Adrenal gland (tissue), 12 donors: ENCODE results near the gene PLAC1. TPM values are rescaled to one million over a fixed set of nuclear protein-coding genes. Genes with fewer than 3 reads are reported as not detected.

Source experiments
- DNase-seq, 7 donors: peaks; one replicate each; pipeline ENCODE4 v3.0.0-alpha.2; 2019 to 2020
- H3K27ac ChIP-seq, 5 donors: fragments of 200-600 bp; sonication (generic) in 4 of 5; 1 replicate in 3 of 5; 2 replicates in 2 of 5; pipeline versions ENCODE4 v1.5.1 to v1.8.0; 2016 to 2020; ENCODE audit warnings: mild to moderate bottlenecking in 1 of 5
- H3K27me3 ChIP-seq: fragments of 200-600 bp; 2 replicates; pipeline ENCODE4 v1.8.0; 2021
- H3K36me3 ChIP-seq, 2 donors: fragments of 200-600 bp; replicated peaks in 1 of 2; 1 replicate in 1 of 2; 2 replicates in 1 of 2; pipeline versions ENCODE4 v1.5.1 to v1.8.0; 2018 to 2022
- H3K4me1 ChIP-seq, 2 donors: fragments of 200-600 bp; replicated peaks in 1 of 2; 1 replicate in 1 of 2; 2 replicates in 1 of 2; pipeline versions ENCODE4 v1.5.1 to v1.8.0; 2018 to 2021
- H3K4me3 ChIP-seq, 4 donors: fragments of 200-600 bp; sonication (generic) in 3 of 4; one replicate each; pipeline ENCODE4 v1.5.1; 2016 to 2018
- H3K9me3 ChIP-seq, 3 donors: fragments of 200-600 bp; sonication (generic) in 1 of 3; replicated peaks in 1 of 3; 1 replicate in 2 of 3; 2 replicates in 1 of 3; pipeline versions ENCODE4 v1.5.1 to v1.8.0; 2016 to 2021
- CTCF ChIP-seq, 6 experiments: fragments of 450-650 bp in 4 of 6; fragments of 200-600 bp in 2 of 6; sonication (generic) in 1 of 6; IDR thresholded peaks; 1 replicate in 5 of 6; 2 replicates in 1 of 6; pipeline versions ENCODE4 v1.5.1 to v1.8.0; 2016 to 2021; ENCODE audit warnings: antibody characterized with exemption in 6 of 6, mild to moderate bottlenecking in 2 of 6, moderate library complexity in 1 of 6
- POLR2A ChIP-seq, 2 donors: fragments of 450-650 bp; IDR thresholded peaks; one replicate each; pipeline ENCODE4 v1.6.1; 2017; ENCODE audit warnings: antibody characterized with exemption in 2 of 2, mild to moderate bottlenecking in 2 of 2, moderate library complexity in 1 of 2
- WGBS, 4 donors: extraction: QIAGEN DNeasy Blood & Tissue Kit in 2 of 4; methylation state at CpG; one replicate each; pipeline versions ENCODE4 v1.1.5 to v1.1.7; 2013 to 2017; 5-methylcytosine and 5-hydroxymethylcytosine counted together
- intact Hi-C, 2 donors: fragments of 100-400 bp; cut with DNase I; formaldehyde crosslinking; loops; one replicate each; pipeline versions ENCODE4 v1.14.1 to v1.15.0; 2022 to 2023
- polyA plus RNA-seq, 3 donors: library from polyadenylated mRNA; stranded (reverse); fragments of 200-250 nt in 2 of 3; fragments of 350-450 nt in 1 of 3; fragmentation: Illumina TruSeq in 1 of 3; extraction: RNeasy Lipid Tissue Mini Kit (QIAGEN cat#74804) in 1 of 3; gene quantifications; one replicate each; pipeline ENCODE4 v1.2.3, GENCODE V29; 2013 to 2014
- total RNA-seq, 9 donors: library from RNA; depleted of rRNA in 4 of 9; stranded (reverse); fragments of >200 nt in 4 of 9; fragments of 120-200 nt in 1 of 9; fragmentation: NEBNext Ultra II Directional in 1 of 9; extraction: Animal tissue kit (Norgen Biotek cat#: 25700) in 1 of 9; gene quantifications; one replicate each; pipeline versions ENCODE4 v1.1.0 to v1.2.4, GENCODE V29; 2013 to 2023
- donor health status: healthy with polysubstance abuse.
- donor health status: Bipolar disorder and iron deficiency.
- donor health status: DM: yes; HTN: yes; CAD: no.
- donor health status: DM: no; HTN: no; CAD: no.
- donor health status: DM: no; HTN: no; CAD: no.
- donor health status: DM: yes; HTN: yes; CAD: no.

The PLAC1 gene
- total and polyA plus RNA-seq, 12 donors: 58.0 TPM; not detected in 11

GRCh38 chrX:134658760-134659023 is 421 bp upstream of the PLAC1 start:
- intact Hi-C loops: no loop called here
- no peaks in the 10 kb centered on the region for H3K9me3 ChIP-seq
- TF ChIP-seq CTCF (IDR thresholded peaks at IDR 0.05) (no peak), POLR2A (IDR thresholded peaks at IDR 0.05) (no peak)
- no peak overlapping the region for H3K27ac ChIP-seq
- no peaks in the 10 kb centered on the region for H3K4me1 ChIP-seq
- no peak overlapping the region for H3K4me3 ChIP-seq
- no peaks in the 10 kb centered on the region for H3K36me3 ChIP-seq
- 70 to 83% (median 77%) methylated on average over 1 of the region's 1 CpG for WGBS, 4 donors
- H3K27me3 ChIP-seq: peaks cover 12% of the 10 kb centered on the region
- DNase-seq: no peak

GRCh38 chrX:134654398-134655012 is 3.8 kb downstream of the PLAC1 start:
- H3K27ac ChIP-seq: no peak overlapping the region
- peaks cover 5% of the 10 kb centered on the region for H3K27me3 ChIP-seq
- H3K9me3 ChIP-seq: no peaks in the 10 kb centered on the region
- 48 to 81% (median 67%) methylated on average over 1 to 3 of the region's 3 CpGs; no CpG with 5 or more reads in 1 of the 4 donors for WGBS, 4 donors
- TF ChIP-seq POLR2A (IDR thresholded peaks at IDR 0.05): no peak
- no peak for TF ChIP-seq CTCF (IDR thresholded peaks at IDR 0.05)
- H3K4me3 ChIP-seq: no peak overlapping the region
- DNase-seq: no peak
- H3K4me1 ChIP-seq: no peaks in the 10 kb centered on the region
- intact Hi-C loops: no loop called here
- no peaks in the 10 kb centered on the region for H3K36me3 ChIP-seq

- H3K36me3 ChIP-seq: no peaks in the 10 kb centered on the region
- DNase-seq: no peak
- TF ChIP-seq POLR2A (IDR thresholded peaks at IDR 0.05) (no peak), CTCF (IDR thresholded peaks at IDR 0.05) (no peak)
- no peak overlapping the region for H3K4me3 ChIP-seq
- no peaks in the 10 kb centered on the region for H3K4me1 ChIP-seq
- no peaks in the 10 kb centered on the region for H3K9me3 ChIP-seq
- no peak overlapping the region for H3K27ac ChIP-seq
- peaks cover 5% of the 10 kb centered on the region for H3K27me3 ChIP-seq
- WGBS, 4 donors: 36 to 40% (median 40%) methylated on average over 1 of the region's 1 CpG
- intact Hi-C loops: no loop called here
These were observed 4.4 kb downstream of the PLAC1 start for GRCh38 chrX:134653835-134654234.

GRCh38 chrX:134650701-134651100 is 7.6 kb downstream of the PLAC1 start:
- 63 to 85% (median 74%) methylated on average over 4 to 6 of the region's 6 CpGs for WGBS, 4 donors
- DNase-seq: no peak
- no peak for TF ChIP-seq CTCF (IDR thresholded peaks at IDR 0.05)
- no peak for TF ChIP-seq POLR2A (IDR thresholded peaks at IDR 0.05)
- no peaks in the 10 kb centered on the region for H3K4me1 ChIP-seq
- H3K9me3 ChIP-seq: no peaks in the 10 kb centered on the region
- H3K27me3 ChIP-seq: peaks cover 7% of the 10 kb centered on the region
- no peaks in the 10 kb centered on the region for H3K36me3 ChIP-seq
- no peak overlapping the region for H3K4me3 ChIP-seq
- H3K27ac ChIP-seq: no peak overlapping the region
- intact Hi-C loops: no loop called here
